Hepatocyte (in vitro differentiated cells): ENCODE measurements around the gene PRC1.

ENCODE experiments used
- EZH2 ChIP-seq: fragments of 200-600 bp; sonication (generic); IDR thresholded peaks from 2 replicates; pipeline ENCODE4 v1.6.1; 2016; ENCODE audit warnings: antibody characterized with exemption, mild to moderate bottlenecking, borderline replicate concordance
- TF ChIP-seq, protein P1 (sequence below): fragments of 200-600 bp; sonication (generic); IDR thresholded peaks from 2 replicates; pipeline ENCODE4 v1.5.1; 2016; ENCODE audit warnings: antibody characterized with exemption, mild to moderate bottlenecking; ENCODE audit not compliant: poor library complexity

DNA sequence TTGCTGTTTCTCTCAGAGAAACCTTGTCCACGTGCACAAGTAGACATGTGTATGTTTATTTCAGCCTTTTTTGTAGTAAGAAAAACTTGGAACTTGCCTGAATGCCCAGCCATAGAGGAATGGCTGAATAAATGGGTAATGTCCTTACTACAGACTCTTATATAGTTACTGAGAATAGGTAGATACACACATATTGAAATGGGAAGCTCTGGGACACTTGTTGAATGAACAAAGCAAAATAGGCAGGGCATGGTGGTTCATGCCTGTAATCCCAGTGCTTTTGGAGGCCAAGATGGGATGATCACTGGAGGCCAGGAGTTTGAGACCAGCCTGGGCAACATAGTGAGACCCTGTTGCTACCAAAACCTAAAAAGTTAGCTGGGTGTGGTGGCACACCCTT lies 57.5 kb downstream of the PRC1 start:
- TF ChIP-seq, protein P1, sequence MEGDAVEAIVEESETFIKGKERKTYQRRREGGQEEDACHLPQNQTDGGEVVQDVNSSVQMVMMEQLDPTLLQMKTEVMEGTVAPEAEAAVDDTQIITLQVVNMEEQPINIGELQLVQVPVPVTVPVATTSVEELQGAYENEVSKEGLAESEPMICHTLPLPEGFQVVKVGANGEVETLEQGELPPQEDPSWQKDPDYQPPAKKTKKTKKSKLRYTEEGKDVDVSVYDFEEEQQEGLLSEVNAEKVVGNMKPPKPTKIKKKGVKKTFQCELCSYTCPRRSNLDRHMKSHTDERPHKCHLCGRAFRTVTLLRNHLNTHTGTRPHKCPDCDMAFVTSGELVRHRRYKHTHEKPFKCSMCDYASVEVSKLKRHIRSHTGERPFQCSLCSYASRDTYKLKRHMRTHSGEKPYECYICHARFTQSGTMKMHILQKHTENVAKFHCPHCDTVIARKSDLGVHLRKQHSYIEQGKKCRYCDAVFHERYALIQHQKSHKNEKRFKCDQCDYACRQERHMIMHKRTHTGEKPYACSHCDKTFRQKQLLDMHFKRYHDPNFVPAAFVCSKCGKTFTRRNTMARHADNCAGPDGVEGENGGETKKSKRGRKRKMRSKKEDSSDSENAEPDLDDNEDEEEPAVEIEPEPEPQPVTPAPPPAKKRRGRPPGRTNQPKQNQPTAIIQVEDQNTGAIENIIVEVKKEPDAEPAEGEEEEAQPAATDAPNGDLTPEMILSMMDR = no peak
- TF ChIP-seq EZH2 = no peak
